Mononuclear cell (primary cell): ENCODE measurements around the gene PARP15. TPM values are rescaled to one million over a fixed set of nuclear protein-coding genes. Genes with fewer than 3 reads are reported as not detected.
"Not testable (repeated sequence)": the region's sequence is repeated elsewhere in the genome, so short reads cannot be mapped to it uniquely, and the experiment has no call there.

Experiments
- H3K27me3 ChIP-seq: 2 replicates; pipeline ENCODE4 v1.6.0; 2011; ENCODE audit warnings: low read length, control low read depth; ENCODE audit not compliant: insufficient read depth
- H3K4me1 ChIP-seq: 2 replicates; pipeline ENCODE4 v1.5.1; 2011; ENCODE audit warnings: mild to moderate bottlenecking, low read length, control low read depth; ENCODE audit not compliant: insufficient read depth
- H3K4me3 ChIP-seq: 2 replicates; pipeline ENCODE4 v1.5.1; 2011; ENCODE audit warnings: mild to moderate bottlenecking, low read length, moderate library complexity
- H3K9me3 ChIP-seq: 2 replicates; pipeline ENCODE4 v1.5.1; 2011; ENCODE audit warnings: low read depth, mild to moderate bottlenecking, control low read depth, low read length
- total RNA-seq: library from RNA; depleted of rRNA; stranded (reverse); fragments of >200 nt; gene quantifications from one replicate; pipeline ENCODE4 v1.2.3, GENCODE V29; 2012

The PARP15 gene
- total RNA-seq, 1 donor = 44.4 TPM

DNA sequence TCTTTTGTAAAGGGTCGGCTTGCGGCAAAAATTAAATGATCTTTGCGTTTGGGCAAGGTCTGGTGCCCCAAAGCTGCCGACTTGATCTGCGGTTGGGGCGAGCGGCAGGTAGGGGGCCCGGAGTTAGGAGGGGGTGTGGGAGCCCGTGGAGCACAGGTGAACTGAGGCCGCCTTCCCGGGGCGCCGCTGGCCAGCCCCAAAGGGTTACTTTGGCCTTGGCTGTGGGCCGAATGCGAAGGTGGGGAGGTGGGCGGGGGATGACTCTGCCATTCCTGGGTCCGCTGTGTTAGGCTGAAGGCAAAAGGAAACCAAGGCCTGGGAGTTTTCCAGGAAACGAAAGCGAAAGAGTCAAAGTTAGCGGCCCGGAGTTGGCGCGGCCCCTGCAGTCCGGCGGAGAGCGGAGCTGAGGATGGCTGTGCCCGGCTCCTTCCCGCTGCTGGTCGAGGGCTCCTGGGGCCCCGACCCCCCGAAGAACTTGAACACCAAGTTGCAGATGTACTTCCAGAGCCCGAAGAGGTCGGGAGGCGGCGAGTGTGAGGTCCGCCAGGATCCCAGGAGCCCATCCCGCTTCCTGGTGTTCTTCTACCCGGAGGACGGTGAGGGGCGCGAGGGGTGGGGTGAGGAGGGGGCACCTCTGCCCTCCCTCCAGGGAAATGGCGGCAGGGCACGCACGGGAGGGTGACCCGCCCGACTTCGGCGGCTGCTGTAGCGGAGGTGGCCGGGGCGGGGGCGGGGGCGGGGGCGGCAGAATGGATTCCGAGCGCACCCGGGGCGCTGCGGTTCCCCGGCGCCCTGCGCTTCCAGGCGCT lies 103.2 kb downstream of the PARP15 start, which contains the start of gene PARP14:
Gene PARP14, plus strand, starts transcription at position 365 of the 809 bp plus-strand sequence. Its CDS starts 45 bp downstream, at position 410.
- Histone ChIP-seq H3K4me3 (peak within 1 kb of the TSS; percentile 75), H3K27me3 (no peaks in the 10 kb centered on the region), H3K4me1 (peaks cover 53% of the 10 kb centered on the region), H3K9me3 (no peaks in the 10 kb centered on the region)

DNA sequence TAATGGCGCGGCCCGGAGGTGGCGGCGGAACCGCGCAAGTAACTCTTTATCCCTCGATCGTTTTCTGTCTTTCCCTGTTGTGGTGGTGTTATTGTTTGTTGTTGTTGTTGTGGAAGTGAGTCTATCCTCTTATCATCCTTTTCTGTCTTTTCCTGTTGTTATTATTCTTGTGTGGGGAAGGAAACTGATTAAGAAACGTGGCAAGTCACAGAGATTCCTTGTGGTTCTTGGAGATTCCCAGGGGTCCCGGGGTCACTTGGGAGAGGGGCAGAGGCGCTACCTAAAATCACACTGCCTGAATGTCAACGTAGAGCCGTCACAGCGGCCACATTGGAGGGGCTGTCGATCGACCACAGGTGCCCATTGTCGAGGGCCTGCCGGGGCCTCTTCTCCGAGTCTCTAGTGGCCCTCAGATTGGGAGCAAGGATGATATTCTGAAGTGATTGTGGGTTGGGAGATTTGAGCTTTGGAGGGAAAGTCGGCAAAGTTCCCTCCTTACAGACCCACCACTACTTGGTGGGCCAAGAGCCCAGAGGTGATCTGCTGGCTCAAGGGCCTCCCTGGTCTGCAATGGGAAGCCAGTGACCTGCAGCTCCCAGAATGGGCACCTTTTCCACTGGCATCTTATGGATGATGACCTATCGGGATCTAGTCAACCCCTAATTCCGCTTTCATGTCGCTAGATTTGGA lies 104.0 kb downstream of the PARP15 start:
- Histone ChIP-seq H3K27me3 (no peaks in the 10 kb centered on the region), H3K4me3 (peak overlapping the region; percentile 75), H3K9me3 (no peaks in the 10 kb centered on the region), H3K4me1 (peaks cover 56% of the 10 kb centered on the region)

DNA sequence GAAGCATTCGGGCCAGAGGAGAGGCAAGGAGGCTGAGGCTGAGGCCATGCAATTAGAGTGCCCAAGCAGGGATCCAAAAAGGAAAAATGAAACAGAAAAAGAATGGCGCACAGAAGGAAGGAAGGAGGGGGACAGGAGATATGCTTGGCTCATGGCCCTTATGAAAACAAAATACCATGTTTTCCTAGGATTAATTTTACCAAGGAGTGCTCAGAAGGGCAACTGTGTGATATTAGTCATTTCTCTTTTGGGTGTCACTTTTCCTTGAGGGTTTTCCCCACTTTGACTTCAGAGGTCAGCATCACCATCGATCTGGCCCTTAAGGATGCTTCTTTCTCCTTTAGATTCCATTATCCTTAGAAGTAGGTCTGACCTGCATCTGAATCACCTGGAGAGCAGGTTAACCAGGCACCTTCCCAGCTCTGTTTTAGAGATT lies 104.5 kb downstream of the PARP15 start:
- Histone ChIP-seq H3K27me3 (no peaks in the 10 kb centered on the region), H3K4me3 (peak overlapping the region; percentile 75), H3K4me1 (peaks cover 61% of the 10 kb centered on the region)

GRCh38 chr3:122682778-122683411 lies 105.4 kb downstream of the PARP15 start:
- H3K27me3 ChIP-seq, H3K9me3 ChIP-seq: not testable (repeated sequence)
- peaks cover 67% of the 10 kb centered on the region for H3K4me1 ChIP-seq
- H3K4me3 ChIP-seq = peak overlapping the region; percentile 75

More for the DNA sequence above, 104.5 kb downstream of the PARP15 start:
- no peaks in the 10 kb centered on the region for H3K9me3 ChIP-seq

DNA sequence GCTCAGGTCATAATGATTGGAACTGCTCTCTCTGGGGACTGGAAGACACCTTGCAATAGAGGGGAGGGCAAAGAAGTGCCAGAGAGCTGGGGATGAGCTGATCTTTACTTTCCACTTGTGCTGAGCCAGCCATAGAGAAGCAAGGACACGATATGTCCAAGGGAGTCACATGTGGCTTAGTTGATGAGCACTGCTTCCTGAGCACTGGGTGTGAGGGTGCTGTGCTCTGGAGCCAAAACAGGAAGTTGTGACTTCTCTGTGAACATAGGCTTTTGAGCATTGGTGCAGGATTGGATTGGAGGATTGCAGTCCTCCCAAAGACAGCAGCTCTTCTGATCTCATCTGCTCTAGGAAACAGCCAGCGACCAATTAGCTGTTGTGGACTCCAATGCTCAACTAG lies 109.8 kb downstream of the PARP15 start:
- no peaks in the 10 kb centered on the region for H3K9me3 ChIP-seq
- peaks cover 34% of the 10 kb centered on the region for H3K4me1 ChIP-seq
- H3K27me3 ChIP-seq = no peaks in the 10 kb centered on the region
- H3K4me3 ChIP-seq = no peak overlapping the region

Other genes with a start within 250 kb of the PARP15 start
- 16.1 TPM for gene MIX23, start 194.4 kb upstream of the PARP15 start, total RNA-seq
- gene FAM162A, start 193.5 kb upstream of the PARP15 start, total RNA-seq = 19.2 TPM
- gene WDR5B, start 161.6 kb upstream of the PARP15 start, total RNA-seq = 6.0 TPM
- 21.8 TPM for gene KPNA1, start 62.7 kb upstream of the PARP15 start, total RNA-seq
- gene PARP9, start 13.3 kb upstream of the PARP15 start, total RNA-seq = 25.6 TPM
- 26.7 TPM for gene DTX3L, start 13.3 kb upstream of the PARP15 start, total RNA-seq
- gene PARP14, start 103.2 kb downstream of the PARP15 start, total RNA-seq = 120 TPM
- gene HSPBAP1, start 216.2 kb downstream of the PARP15 start, total RNA-seq = 12.9 TPM
- 27.5 TPM for gene SLC49A4, start 217.4 kb downstream of the PARP15 start, total RNA-seq